ENCODE measurements around the gene MED10. TPM values are rescaled to one million over a fixed set of nuclear protein-coding genes. Genes with fewer than 3 reads are reported as not detected.

Gene MED10
- total and polyA plus RNA-seq, 4 experiments from 2014 or later: 61.2 to 147 (median 84.7) TPM

GRCh38 chr5:6338871-6339270 is 39.5 kb downstream of the MED10 start:
- Mint-ChIP-seq H3K27ac (no peak overlapping the region), H3K36me3 (peaks cover 8 to 28% of the 10 kb centered on the region in 2 donors), H3K4me3 (no peak overlapping the region), H3K4me1 (no peaks in the 10 kb centered on the region), H3K9me3 (no peaks in the 10 kb centered on the region), H3K27me3 (no peaks in the 10 kb centered on the region)
- no peak for DNase-seq
- POLR2A ChIA-PET (ENCODE audit: partially characterized antibody): no interaction called here
- H3K27ac ChIP-seq (ENCODE audit: low read depth, low read length): no peak overlapping the region
- H3K27me3 ChIP-seq (ENCODE audit: insufficient read depth, low read length): no peaks in the 10 kb centered on the region
- no peaks in the 10 kb centered on the region for H3K4me1 ChIP-seq (ENCODE audit: insufficient read depth, low read length)
- no peaks in the 10 kb centered on the region for H3K9me3 ChIP-seq (ENCODE audit: control insufficient read depth in 1 of 2, low read length in 2 of 2)
- H3K36me3 ChIP-seq (ENCODE audit: insufficient read depth, low read length): no peaks in the 10 kb centered on the region
- CTCF ChIA-PET (ENCODE audit: partially characterized antibody): no interaction called here
- intact Hi-C loops (cut with micrococcal nuclease): no loop called here
- no peak overlapping the region for H3K4me3 ChIP-seq (ENCODE audit: low read length in 2 of 2)

GRCh38 chr5:6338135-6338534 is 40.2 kb downstream of the MED10 start:
- Histone ChIP-seq H3K4me3 (ENCODE audit: low read length in 2 of 2) (no peak overlapping the region), H3K27me3 (ENCODE audit: insufficient read depth, low read length) (no peaks in the 10 kb centered on the region), H3K4me1 (ENCODE audit: insufficient read depth, low read length) (no peaks in the 10 kb centered on the region), H3K9me3 (ENCODE audit: control insufficient read depth in 1 of 2, low read length in 2 of 2) (no peaks in the 10 kb centered on the region), H3K27ac (ENCODE audit: low read depth, low read length) (no peak overlapping the region), H3K36me3 (ENCODE audit: insufficient read depth, low read length) (no peaks in the 10 kb centered on the region)
- Mint-ChIP-seq H3K4me1 (no peaks in the 10 kb centered on the region), H3K27me3 (no peaks in the 10 kb centered on the region), H3K4me3 (no peak overlapping the region), H3K36me3 (peaks cover 12 to 35% of the 10 kb centered on the region in 2 donors), H3K9me3 (no peaks in the 10 kb centered on the region), H3K27ac (no peak overlapping the region)
- CTCF ChIA-PET (ENCODE audit: partially characterized antibody): no interaction called here
- DNase-seq: no peak
- intact Hi-C loops (cut with micrococcal nuclease): no loop called here
- POLR2A ChIA-PET (ENCODE audit: partially characterized antibody): no interaction called here

GRCh38 chr5:6333182-6333905 is 45.0 kb downstream of the MED10 start:
- Histone ChIP-seq H3K4me3 (ENCODE audit: low read length in 2 of 2) (no peak overlapping the region), H3K9me3 (ENCODE audit: control insufficient read depth in 1 of 2, low read length in 2 of 2) (no peaks in the 10 kb centered on the region), H3K36me3 (ENCODE audit: insufficient read depth, low read length) (no peaks in the 10 kb centered on the region), H3K4me1 (ENCODE audit: insufficient read depth, low read length) (no peaks in the 10 kb centered on the region), H3K27ac (ENCODE audit: low read depth, low read length) (no peak overlapping the region), H3K27me3 (ENCODE audit: insufficient read depth, low read length) (no peaks in the 10 kb centered on the region)
- H3K36me3 Mint-ChIP-seq: peaks cover 36 to 59% of the 10 kb centered on the region in 2 donors
- no peak overlapping the region for H3K4me3 Mint-ChIP-seq
- H3K4me1 Mint-ChIP-seq: no peaks in the 10 kb centered on the region
- H3K9me3 Mint-ChIP-seq: peaks cover 2 to 26% (median 24%) of the 10 kb centered on the region in 8 donors
- no peak for DNase-seq
- intact Hi-C loops (cut with micrococcal nuclease): no loop called here
- ChIA-PET CTCF (ENCODE audit: partially characterized antibody) (no interaction called here), POLR2A (ENCODE audit: partially characterized antibody) (no interaction called here)
- no peak overlapping the region for H3K27ac Mint-ChIP-seq
- H3K27me3 Mint-ChIP-seq: no peaks in the 10 kb centered on the region

- Mint-ChIP-seq H3K4me3 (no peak overlapping the region), H3K36me3 (peaks cover 25 to 28% of the 10 kb centered on the region in 2 donors), H3K4me1 (no peaks in the 10 kb centered on the region), H3K9me3 (peaks cover 2 to 31% (median 24%) of the 10 kb centered on the region in 8 donors), H3K27ac (no peak overlapping the region), H3K27me3 (no peaks in the 10 kb centered on the region)
- ChIA-PET POLR2A (ENCODE audit: partially characterized antibody) (no interaction called here), CTCF (ENCODE audit: partially characterized antibody) (no interaction called here)
- Histone ChIP-seq H3K4me3 (ENCODE audit: low read length in 2 of 2) (no peak overlapping the region), H3K27ac (ENCODE audit: low read depth, low read length) (no peak overlapping the region), H3K9me3 (ENCODE audit: control insufficient read depth in 1 of 2, low read length in 2 of 2) (no peaks in the 10 kb centered on the region), H3K36me3 (ENCODE audit: insufficient read depth, low read length) (no peaks in the 10 kb centered on the region), H3K27me3 (ENCODE audit: insufficient read depth, low read length) (no peaks in the 10 kb centered on the region), H3K4me1 (ENCODE audit: insufficient read depth, low read length) (no peaks in the 10 kb centered on the region)
- intact Hi-C loops (cut with micrococcal nuclease): no loop called here
- no peak for DNase-seq
Measured at GRCh38 chr5:6328173-6328572, 50.2 kb downstream of the MED10 start.

- Mint-ChIP-seq H3K36me3 (peaks cover 15 to 25% of the 10 kb centered on the region in 2 donors), H3K27me3 (no peaks in the 10 kb centered on the region), H3K27ac (no peak overlapping the region), H3K4me3 (no peak overlapping the region), H3K4me1 (no peaks in the 10 kb centered on the region), H3K9me3 (peaks cover 3 to 31% (median 23%) of the 10 kb centered on the region in 8 donors)
- Histone ChIP-seq H3K4me1 (ENCODE audit: insufficient read depth, low read length) (no peaks in the 10 kb centered on the region), H3K36me3 (ENCODE audit: insufficient read depth, low read length) (no peaks in the 10 kb centered on the region), H3K9me3 (ENCODE audit: control insufficient read depth in 1 of 2, low read length in 2 of 2) (no peaks in the 10 kb centered on the region), H3K27ac (ENCODE audit: low read depth, low read length) (no peak overlapping the region), H3K27me3 (ENCODE audit: insufficient read depth, low read length) (no peaks in the 10 kb centered on the region), H3K4me3 (ENCODE audit: low read length in 2 of 2) (no peak overlapping the region)
- ChIA-PET POLR2A (ENCODE audit: partially characterized antibody) (no interaction called here), CTCF (ENCODE audit: partially characterized antibody) (no interaction called here)
- DNase-seq: no peak
- intact Hi-C loops (cut with micrococcal nuclease): no loop called here
Measured at GRCh38 chr5:6326776-6327175, 51.6 kb downstream of the MED10 start.

- H3K27me3 Mint-ChIP-seq: no peaks in the 10 kb centered on the region
- POLR2A ChIA-PET (ENCODE audit: partially characterized antibody): no interaction called here
- CTCF ChIA-PET (ENCODE audit: partially characterized antibody): no interaction called here
Measured at GRCh38 chr5:6322163-6322713, 56.1 kb downstream of the MED10 start.

More at GRCh38 chr5:6322163-6322713, 56.1 kb downstream of the MED10 start:
- no peaks in the 10 kb centered on the region for H3K9me3 ChIP-seq (ENCODE audit: control insufficient read depth in 1 of 2, low read length in 2 of 2)
- H3K27me3 ChIP-seq (ENCODE audit: insufficient read depth, low read length): no peaks in the 10 kb centered on the region
- no peaks in the 10 kb centered on the region for H3K36me3 ChIP-seq (ENCODE audit: insufficient read depth, low read length)
- H3K4me3 Mint-ChIP-seq: no peak overlapping the region
- no peak overlapping the region for H3K4me3 ChIP-seq (ENCODE audit: low read length in 2 of 2)
- no peaks in the 10 kb centered on the region for H3K4me1 ChIP-seq (ENCODE audit: insufficient read depth, low read length)
- no peak overlapping the region for H3K27ac ChIP-seq (ENCODE audit: low read depth, low read length)
- H3K36me3 Mint-ChIP-seq: peaks cover 1 to 18% of the 10 kb centered on the region in 2 donors
- H3K4me1 Mint-ChIP-seq: no peaks in the 10 kb centered on the region
- H3K27ac Mint-ChIP-seq: no peak overlapping the region
- intact Hi-C loops (cut with micrococcal nuclease): no loop called here
- H3K9me3 Mint-ChIP-seq: peaks cover 0 to 8% (median 3%) of the 10 kb centered on the region in 8 donors
- DNase-seq: no peak

All from CD4-positive, alpha-beta memory T cell (primary cell).